ENCODE measurements around the gene ZMIZ1.

The ZMIZ1 gene

GRCh38 chr10:79101560-79102497, 33.1 kb downstream of the ZMIZ1 start:
- DNase-seq, result no peak

GRCh38 chr10:79102498-79102874, 33.7 kb downstream of the ZMIZ1 start:
- no peak for DNase-seq

GRCh38 chr10:79103129-79103528, 34.4 kb downstream of the ZMIZ1 start:
- no peak for DNase-seq

GRCh38 chr10:79103585-79103984, 34.8 kb downstream of the ZMIZ1 start:
- no peak for DNase-seq

- DNase-seq, result no peak
Measured at GRCh38 chr10:79105150-79105739, 36.5 kb downstream of the ZMIZ1 start.

- no peak for DNase-seq
Measured at GRCh38 chr10:79105818-79106217, 37.1 kb downstream of the ZMIZ1 start.

GRCh38 chr10:79106256-79107050, 37.7 kb downstream of the ZMIZ1 start:
- DNase-seq, result no peak

- DNase-seq, result no peak
Measured at GRCh38 chr10:79107736-79108264, 39.0 kb downstream of the ZMIZ1 start.

GRCh38 chr10:79108728-79109127, 40.0 kb downstream of the ZMIZ1 start:
- no peak for DNase-seq

- DNase-seq, result no peak
Measured at GRCh38 chr10:79111427-79111826, 42.7 kb downstream of the ZMIZ1 start.

- no peak for DNase-seq
Measured at GRCh38 chr10:79111846-79112614, 43.3 kb downstream of the ZMIZ1 start.

GRCh38 chr10:79112881-79113431, 44.2 kb downstream of the ZMIZ1 start:
- DNase-seq, result no peak

GRCh38 chr10:79113827-79114226, 45.1 kb downstream of the ZMIZ1 start:
- DNase-seq, result no peak

- no peak for DNase-seq
Measured at GRCh38 chr10:79115302-79115701, 46.5 kb downstream of the ZMIZ1 start.

- no peak for DNase-seq
Measured at GRCh38 chr10:79116368-79116767, 47.6 kb downstream of the ZMIZ1 start.

GRCh38 chr10:79116801-79117723, 48.3 kb downstream of the ZMIZ1 start:
- DNase-seq, result no peak

- no peak for DNase-seq
Measured at GRCh38 chr10:79118286-79119202, 49.8 kb downstream of the ZMIZ1 start.

- DNase-seq, result no peak
Measured at GRCh38 chr10:79119306-79119705, 50.5 kb downstream of the ZMIZ1 start.

- DNase-seq, result no peak
Measured at GRCh38 chr10:79123547-79123963, 54.8 kb downstream of the ZMIZ1 start.

GRCh38 chr10:79124066-79124465, 55.3 kb downstream of the ZMIZ1 start:
- DNase-seq, result no peak
